ENCODE data around the gene PRR20B.

PRR20B gene

GRCh38 chr13:57128909-57129308, 18.4 kb upstream of the PRR20B start:
- Histone ChIP-seq H3K36me3 (ENCODE audit: control insufficient read depth in 2 of 2, insufficient read depth in 1 of 2, low read length in 2 of 2) (no peaks in the 10 kb centered on the region), H3K4me1 (ENCODE audit: control insufficient read depth, insufficient read depth, low read length) (no peaks in the 10 kb centered on the region), H3K9me3 (ENCODE audit: control insufficient read depth, insufficient read depth, low read depth, low read length) (no peaks in the 10 kb centered on the region), H3K4me3 (ENCODE audit: low read depth, low read length) (no peak overlapping the region), H3K27ac (ENCODE audit: extremely low read depth, low read depth, low read length) (no peak overlapping the region)
- POLR2A ChIA-PET, result no interaction called here
- TF ChIP-seq ZNF518A (tag by site-specific recombination; conservative IDR thresholded peaks at IDR 0.05; ENCODE audit: low read depth) (no peak), ZNF529 (tag by site-specific recombination; IDR thresholded peaks at IDR 0.05; ENCODE audit: insufficient replicate concordance) (no peak), PATZ1 (tag by site-specific recombination; IDR thresholded peaks at IDR 0.05) (no peak), ZNF114 (tag by site-specific recombination; IDR thresholded peaks at IDR 0.05) (no peak), ZNF558 (tag by site-specific recombination; IDR thresholded peaks at IDR 0.05) (no peak), ZNF623 (tag by site-specific recombination; IDR thresholded peaks at IDR 0.05) (no peak)
- CTCF ChIA-PET, result no interaction called here

- ChIA-PET POLR2A (no interaction called here), CTCF (no interaction called here)
- no peaks in the 10 kb centered on the region for H3K4me1 ChIP-seq (ENCODE audit: control insufficient read depth, insufficient read depth, low read length)
- H3K27ac ChIP-seq (ENCODE audit: extremely low read depth, low read depth, low read length), result no peak overlapping the region
- H3K36me3 ChIP-seq (ENCODE audit: control insufficient read depth in 2 of 2, insufficient read depth in 1 of 2, low read length in 2 of 2), result no peaks in the 10 kb centered on the region
- H3K4me3 ChIP-seq (ENCODE audit: low read depth, low read length), result no peak overlapping the region
- H3K9me3 ChIP-seq (ENCODE audit: control insufficient read depth, insufficient read depth, low read depth, low read length), result no peaks in the 10 kb centered on the region
- TF ChIP-seq ZNF416 (tag by site-specific recombination; IDR thresholded peaks at IDR 0.05) (no peak), ZNF433 (tag by site-specific recombination; IDR thresholded peaks at IDR 0.05; ENCODE audit: low read depth) (no peak), PRDM2 (tag by site-specific recombination; IDR thresholded peaks at IDR 0.05; ENCODE audit: borderline replicate concordance) (no peak), ZNF571 (tag by site-specific recombination; IDR thresholded peaks at IDR 0.05) (no peak), ZBTB48 (tag by site-specific recombination; IDR thresholded peaks at IDR 0.05) (no peak), ZNF2 (tag by site-specific recombination; IDR thresholded peaks at IDR 0.05) (no peak), ZNF580 (tag by site-specific recombination; IDR thresholded peaks at IDR 0.05) (no peak), ZNF510 (tag by site-specific recombination; IDR thresholded peaks at IDR 0.05; ENCODE audit: insufficient replicate concordance) (no peak), ZBTB8A (tag by site-specific recombination; IDR thresholded peaks at IDR 0.05) (no peak), ZBTB6 (tag by site-specific recombination; IDR thresholded peaks at IDR 0.05) (no peak), SCRT1 (tag by site-specific recombination; IDR thresholded peaks at IDR 0.05; ENCODE audit: borderline replicate concordance) (no peak), ZNF248 (tag by site-specific recombination; IDR thresholded peaks at IDR 0.05) (no peak), ZNF24 (tag by site-specific recombination; IDR thresholded peaks at IDR 0.05) (no peak)
These were observed 11.2 kb upstream of the PRR20B start for GRCh38 chr13:57136093-57136492.
